BJ (cell line): Measurements from ENCODE around the gene RIPK1. TPM values are rescaled to one million over a fixed set of nuclear protein-coding genes. Genes with fewer than 3 reads are reported as not detected.
A peak's percentile ranks its signal among the peaks of the same experiment; 100 is the strongest.
"Not testable (repeated sequence)": the region's sequence is repeated elsewhere in the genome, so short reads cannot be mapped to it uniquely, and the experiment has no call there.

Experiments used
- CTCF ChIA-PET: fragments of 350-600 bp; formaldehyde crosslinking; extraction: SDS; loops from one replicate; lab custom pipeline; 2021; ENCODE audit warnings: antibody characterized with exemption, inconsistent platforms; lab: Yijun Ruan, JAX
- POLR2A ChIA-PET: fragments of 300-600 bp; sonication (Branson Sonifier 250); formaldehyde crosslinking; extraction: SDS; loops from one replicate; lab custom pipeline; 2021; ENCODE audit warnings: antibody characterized with exemption; lab: Charles Lee
- DNase-seq: peaks from one replicate; pipeline ENCODE4 v3.0.0-alpha.2; 2011; ENCODE audit warnings: low read depth
- H3K27me3 ChIP-seq: 2 replicates; pipeline ENCODE4 v1.6.0; 2011; ENCODE audit warnings: low read length; ENCODE audit not compliant: control insufficient read depth, insufficient read depth
- H3K36me3 ChIP-seq: 2 replicates; pipeline ENCODE4 v1.5.1; 2011; ENCODE audit warnings: low read length; ENCODE audit not compliant: control insufficient read depth, insufficient read depth
- H3K4me3 ChIP-seq: 2 replicates; pipeline ENCODE4 v1.5.1; 2011; ENCODE audit warnings: low read depth, mild to moderate bottlenecking, control low read depth, low read length
- polyA plus RNA-seq: library from polyadenylated mRNA; depleted of rRNA; stranded (reverse); fragments of >200 nt; gene quantifications from 2 replicates; pipeline ENCODE4 v1.2.3, GENCODE V29; 2011
- TF ChIP-seq, protein P1 (sequence below): IDR thresholded peaks from 2 replicates; pipeline ENCODE4 v1.5.1; 2011; ENCODE audit warnings: low read depth, mild to moderate bottlenecking, control low read depth, inconsistent platforms, low read length, moderate library complexity; ENCODE audit not compliant: insufficient read depth

RIPK1 gene
- polyA plus RNA-seq, 1 experiment = 19.5 TPM

DNA sequence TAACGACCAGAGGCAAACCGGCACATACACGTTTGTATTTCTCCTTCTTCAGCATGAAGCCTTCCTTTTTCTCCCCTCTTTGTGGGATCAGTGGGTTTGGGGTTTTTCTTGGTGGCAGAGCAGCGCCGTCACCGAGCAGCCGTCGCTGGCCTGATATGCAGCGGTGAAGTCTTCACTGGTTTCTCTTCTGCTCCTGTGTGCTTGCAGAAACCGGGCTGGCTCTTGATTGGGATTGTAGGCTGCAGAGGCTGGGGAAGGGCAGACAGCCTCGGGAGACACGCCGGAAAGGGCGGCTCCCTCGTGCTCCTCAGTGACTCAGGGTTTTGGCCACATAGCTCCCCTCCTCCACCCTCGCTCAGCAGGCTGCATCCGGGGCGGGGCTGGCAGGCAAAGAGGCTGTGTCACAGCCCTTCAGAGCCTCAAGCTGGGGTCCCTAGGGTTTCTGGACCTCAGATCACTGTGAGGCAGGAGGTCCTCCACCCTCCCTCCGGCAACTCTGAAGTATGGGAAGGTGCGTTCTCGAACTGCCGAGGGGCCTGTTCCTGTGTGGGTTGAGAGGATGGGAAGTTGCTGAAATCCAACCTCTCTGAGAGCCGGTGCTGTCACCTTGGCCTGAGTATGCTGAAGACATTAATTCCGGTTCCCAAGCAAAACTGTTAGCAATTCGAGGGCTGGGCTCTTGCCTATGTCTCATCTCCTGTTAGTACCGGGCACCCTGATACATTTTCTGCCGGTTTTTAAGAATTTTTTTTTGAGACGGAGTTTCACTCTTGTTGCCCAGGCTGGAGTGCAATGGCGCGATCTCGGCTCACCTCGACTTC is 44.4 kb upstream of the RIPK1 start:
- CTCF ChIA-PET = interaction anchor here (0.7 to 1.5 kb wide), 3 partner anchors 22 to 31 kb away, joined by 3 to 4 read pairs (median 4); no protein-coding TSS in a partner anchor
- Histone ChIP-seq H3K4me3 (peak overlapping the region; percentile 38), H3K36me3 (peaks cover 1% of the 10 kb centered on the region; the same call in 1 of the 2 replicates), H3K27me3 (no peaks in the 10 kb centered on the region)
- POLR2A ChIA-PET = no interaction called here
- TF ChIP-seq, protein P1, sequence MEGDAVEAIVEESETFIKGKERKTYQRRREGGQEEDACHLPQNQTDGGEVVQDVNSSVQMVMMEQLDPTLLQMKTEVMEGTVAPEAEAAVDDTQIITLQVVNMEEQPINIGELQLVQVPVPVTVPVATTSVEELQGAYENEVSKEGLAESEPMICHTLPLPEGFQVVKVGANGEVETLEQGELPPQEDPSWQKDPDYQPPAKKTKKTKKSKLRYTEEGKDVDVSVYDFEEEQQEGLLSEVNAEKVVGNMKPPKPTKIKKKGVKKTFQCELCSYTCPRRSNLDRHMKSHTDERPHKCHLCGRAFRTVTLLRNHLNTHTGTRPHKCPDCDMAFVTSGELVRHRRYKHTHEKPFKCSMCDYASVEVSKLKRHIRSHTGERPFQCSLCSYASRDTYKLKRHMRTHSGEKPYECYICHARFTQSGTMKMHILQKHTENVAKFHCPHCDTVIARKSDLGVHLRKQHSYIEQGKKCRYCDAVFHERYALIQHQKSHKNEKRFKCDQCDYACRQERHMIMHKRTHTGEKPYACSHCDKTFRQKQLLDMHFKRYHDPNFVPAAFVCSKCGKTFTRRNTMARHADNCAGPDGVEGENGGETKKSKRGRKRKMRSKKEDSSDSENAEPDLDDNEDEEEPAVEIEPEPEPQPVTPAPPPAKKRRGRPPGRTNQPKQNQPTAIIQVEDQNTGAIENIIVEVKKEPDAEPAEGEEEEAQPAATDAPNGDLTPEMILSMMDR = no peak
- DNase-seq = peak; percentile 73

DNA sequence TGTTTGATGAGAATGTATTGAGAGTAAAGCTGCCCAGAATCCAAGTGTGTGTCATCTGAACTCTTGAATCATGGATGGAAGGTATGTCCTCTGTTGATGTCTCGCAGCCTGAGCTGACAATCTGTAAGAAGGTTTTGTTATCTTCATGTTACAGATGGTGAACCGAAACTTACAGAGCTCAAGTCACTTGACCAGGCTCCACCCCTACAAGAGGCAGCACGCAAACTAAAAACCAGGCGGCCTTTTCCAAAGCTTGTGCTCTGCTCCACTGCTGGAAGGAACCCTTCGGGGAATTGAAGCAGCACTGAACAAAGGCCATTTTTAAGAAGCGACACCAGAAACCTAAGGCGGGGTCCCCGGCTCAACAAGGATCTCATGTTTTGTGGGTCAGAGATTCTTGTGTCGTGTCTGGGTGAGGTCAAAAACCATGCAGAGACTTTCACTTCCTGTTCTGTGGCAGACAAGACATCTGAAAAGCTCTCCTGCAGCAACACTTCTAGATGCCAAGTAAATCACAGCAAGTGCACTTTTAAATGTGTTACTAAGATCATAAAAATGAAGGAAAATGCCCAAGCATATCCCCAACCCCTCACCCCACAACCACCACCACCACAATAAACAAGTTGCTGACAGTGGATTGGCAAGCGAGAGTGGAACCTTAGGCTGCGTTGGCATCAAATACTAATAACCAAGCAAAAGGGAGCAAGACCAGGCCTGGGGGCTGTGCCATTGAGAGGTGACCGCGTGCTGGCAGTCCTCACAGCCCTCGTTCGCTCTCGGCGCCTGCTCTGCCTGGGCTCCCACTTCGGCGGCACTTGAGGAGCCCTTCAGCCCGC is 41.3 kb upstream of the RIPK1 start:
- Histone ChIP-seq H3K27me3 (no peaks in the 10 kb centered on the region), H3K36me3 (no peaks in the 10 kb centered on the region), H3K4me3 (no peak overlapping the region)
- no peak for DNase-seq
- ChIA-PET CTCF (interaction anchor here (0.7 to 2.2 kb wide), 4 partner anchors 8 to 150 kb away, joined by 3 to 7 read pairs (median 3); no protein-coding TSS in a partner anchor), POLR2A (interaction anchor here (0.5 kb wide), 1 partner anchor 1125 kb away, joined by 3 read pairs; no protein-coding TSS in a partner anchor)
- TF ChIP-seq, protein P1 = no peak

DNA sequence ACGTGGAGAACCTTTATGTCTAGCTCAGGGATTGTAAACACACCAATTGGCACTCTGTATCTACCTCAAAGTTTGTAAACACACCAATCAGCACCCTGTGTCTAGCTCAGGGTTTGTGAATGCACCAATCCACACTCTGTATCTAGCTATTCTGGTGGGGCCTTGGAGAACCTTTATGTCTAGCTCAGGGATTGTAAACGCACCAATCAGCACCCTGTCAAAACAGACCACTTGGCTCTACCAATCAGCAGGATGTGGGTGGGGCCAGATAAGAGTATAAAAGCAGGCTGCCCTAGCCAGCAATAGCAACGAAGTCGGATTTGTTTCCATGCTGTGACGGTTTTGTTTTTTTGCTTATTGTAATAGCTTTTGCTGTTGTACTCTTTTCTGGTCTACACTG is 40.1 kb upstream of the RIPK1 start:
- H3K4me3 ChIP-seq, H3K36me3 ChIP-seq, H3K27me3 ChIP-seq, POLR2A ChIA-PET, DNase-seq: not testable (repeated sequence)
- CTCF ChIA-PET = interaction anchor here (1.5 kb wide), 1 partner anchor 22 kb away, joined by 3 read pairs; no protein-coding TSS in a partner anchor

DNA sequence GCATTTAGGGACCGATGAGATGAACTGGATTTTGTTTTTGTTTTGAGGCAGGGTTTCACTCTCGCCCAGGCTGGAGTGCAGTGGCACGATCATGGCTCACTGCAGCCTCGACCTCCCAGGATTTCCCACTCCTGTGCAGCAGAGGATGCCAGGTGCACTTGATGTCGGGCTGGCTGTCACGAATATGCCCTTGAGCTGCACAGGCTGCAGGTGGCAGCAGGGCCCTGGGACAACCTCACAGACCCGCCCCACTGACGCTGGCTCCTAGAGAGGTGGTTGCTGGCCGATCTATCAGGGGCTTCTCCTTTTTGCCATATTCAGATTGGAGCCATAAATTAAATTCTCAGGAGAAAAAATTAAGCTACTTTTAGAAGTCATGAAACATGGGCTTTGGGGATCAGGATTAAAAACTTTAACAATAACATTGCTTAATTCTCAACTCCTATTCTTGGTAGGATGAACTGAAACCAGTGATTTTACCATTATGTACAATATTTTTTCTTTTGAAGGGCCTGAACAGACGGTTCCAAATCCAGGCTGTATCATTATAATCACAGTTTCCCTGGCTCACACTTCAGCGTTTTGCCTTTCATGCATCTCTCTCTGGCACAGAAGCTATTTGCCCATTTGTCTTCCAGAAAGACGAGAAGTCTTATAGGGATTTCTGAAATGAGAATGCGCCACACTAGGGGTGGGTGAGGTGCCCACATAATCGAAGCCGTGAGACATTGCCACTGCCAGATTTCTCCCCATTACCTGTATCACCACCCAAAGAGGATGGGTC is 36.2 kb upstream of the RIPK1 start:
- no peak for DNase-seq
- no peaks in the 10 kb centered on the region for H3K36me3 ChIP-seq
- no peaks in the 10 kb centered on the region; the same call in none of the 2 replicates for H3K27me3 ChIP-seq
- TF ChIP-seq, protein P1 = no peak
- CTCF ChIA-PET = interaction anchor here (1.5 to 4.6 kb wide), 2 partner anchors 9 to 19 kb away, joined by 4 to 11 read pairs; no protein-coding TSS in a partner anchor
- no peak overlapping the region for H3K4me3 ChIP-seq
- POLR2A ChIA-PET = no interaction called here

DNA sequence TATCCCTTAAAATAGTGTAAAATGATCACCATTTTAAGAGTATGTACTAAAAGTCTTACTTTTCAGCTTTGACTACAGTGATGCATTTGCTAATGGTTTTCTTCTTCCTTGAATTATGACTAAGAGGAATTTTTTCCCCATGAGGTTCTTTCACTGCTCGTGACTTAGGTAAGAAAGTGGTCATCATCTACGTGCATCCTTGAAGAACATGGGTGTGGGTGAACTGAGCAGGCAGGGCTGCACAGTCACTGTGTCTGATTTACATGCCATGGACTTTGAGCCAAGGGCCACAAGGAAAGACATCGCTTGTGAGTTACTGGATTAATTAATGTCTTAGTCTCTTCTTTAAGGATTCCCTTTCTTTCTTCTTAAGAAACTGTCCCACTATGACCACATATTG is 35.3 kb upstream of the RIPK1 start:
- ChIA-PET POLR2A (no interaction called here), CTCF (interaction anchor here (0.6 to 4.6 kb wide), 2 partner anchors 8 to 41 kb away, joined by 3 to 11 read pairs; no protein-coding TSS in a partner anchor)
- TF ChIP-seq, protein P1 = no peak
- Histone ChIP-seq H3K4me3 (no peak overlapping the region), H3K27me3 (peaks cover under 1% of the 10 kb centered on the region), H3K36me3 (no peaks in the 10 kb centered on the region)
- DNase-seq = no peak
